CD4-positive, alpha-beta memory T cell (primary cell): ENCODE data around the gene COIL. TPM values are rescaled to one million over a fixed set of nuclear protein-coding genes. Genes with fewer than 3 reads are reported as not detected.

Experiments
- CTCF ChIA-PET: fragments of 350-600 bp; sonication (Branson Sonifier 250); formaldehyde crosslinking; loops from one replicate; lab custom pipeline; 2021; ENCODE audit warnings: inconsistent platforms; ENCODE audit not compliant: partially characterized antibody; lab: Charles Lee
- POLR2A ChIA-PET: fragments of 350-600 bp; sonication (Branson Sonifier 250); formaldehyde crosslinking; loops from one replicate; lab custom pipeline; 2021; ENCODE audit not compliant: partially characterized antibody; lab: Charles Lee
- DNase-seq, 5 donors: peaks; one replicate each; pipeline versions ENCODE4 v3.0.0 to v3.0.0-alpha.2; 2020 to 2022; ENCODE audit warnings: mixed read lengths in 1 of 5
- H3K27ac ChIP-seq: one replicate; pipeline ENCODE4 v1.7.0; 2013; ENCODE audit warnings: low read depth, low read length
- H3K27me3 ChIP-seq: 2 replicates; pipeline ENCODE4 v1.7.0; 2013; ENCODE audit warnings: mild to moderate bottlenecking, low read length, moderate library complexity; ENCODE audit not compliant: insufficient read depth
- H3K36me3 ChIP-seq: 2 replicates; pipeline ENCODE4 v1.7.0; 2013; ENCODE audit warnings: mild to moderate bottlenecking, low read length, moderate library complexity; ENCODE audit not compliant: insufficient read depth
- H3K4me1 ChIP-seq: 2 replicates; pipeline ENCODE4 v1.7.0; 2013; ENCODE audit warnings: mild to moderate bottlenecking, low read length, moderate library complexity; ENCODE audit not compliant: insufficient read depth
- H3K4me3 ChIP-seq, 2 donors: one replicate each; pipeline ENCODE4 v1.7.0; 2013; ENCODE audit warnings: low read length in 2 of 2, mild to moderate bottlenecking in 1 of 2
- H3K9me3 ChIP-seq, 2 donors: one replicate each; pipeline ENCODE4 v1.7.0; 2013; ENCODE audit warnings: low read length in 2 of 2, control low read depth in 1 of 2; ENCODE audit not compliant: control insufficient read depth in 1 of 2
- H3K27ac Mint-ChIP-seq, 7 donors: one replicate each; pipeline ENCODE4 v1.8.0; 2020 to 2021; ENCODE audit warnings: mixed read lengths in 7 of 7, mild to moderate bottlenecking in 6 of 7, inconsistent platforms in 3 of 7, moderate library complexity in 3 of 7
- H3K27me3 Mint-ChIP-seq, 2 donors: one replicate each; pipeline ENCODE4 v1.8.0; 2020 to 2021; ENCODE audit warnings: mixed read lengths in 2 of 2
- H3K36me3 Mint-ChIP-seq, 2 donors: one replicate each; pipeline ENCODE4 v1.8.0; 2020 to 2021; ENCODE audit warnings: mixed read lengths in 2 of 2, inconsistent platforms in 1 of 2, mild to moderate bottlenecking in 1 of 2
- H3K4me1 Mint-ChIP-seq, 4 donors: one replicate each; pipeline ENCODE4 v1.8.0; 2020 to 2021; ENCODE audit warnings: mixed read lengths in 4 of 4, mild to moderate bottlenecking in 1 of 4
- H3K4me3 Mint-ChIP-seq, 8 donors: one replicate each; pipeline ENCODE4 v1.8.0; 2020 to 2021; ENCODE audit warnings: mixed read lengths in 8 of 8, mild to moderate bottlenecking in 7 of 8, moderate library complexity in 6 of 8, inconsistent platforms in 3 of 8
- H3K9me3 Mint-ChIP-seq, 8 donors: one replicate each; pipeline ENCODE4 v1.8.0; 2020 to 2021; ENCODE audit warnings: mixed read lengths in 8 of 8, mild to moderate bottlenecking in 5 of 8, inconsistent platforms in 3 of 8, moderate library complexity in 1 of 8
- intact Hi-C: fragments of 100-400 bp; cut with micrococcal nuclease; formaldehyde crosslinking; loops from one replicate; pipeline ENCODE4 v1.15.1; 2023
- polyA plus RNA-seq, 2 donors: library from polyadenylated mRNA; unstranded; fragments of 300-500 nt; fragmentation: Illumina TruSeq; gene quantifications; one replicate each; pipeline ENCODE4 v1.2.3, GENCODE V29; 2021
- total RNA-seq, 2 experiments: library from RNA; stranded (reverse); gene quantifications; one replicate each; pipeline ENCODE4 v1.2.3, GENCODE V29; 2021

Gene COIL
- total and polyA plus RNA-seq, 4 experiments from 2014 or later = 14.4 to 19.6 (median 17.2) TPM

- Mint-ChIP-seq H3K27me3 (peaks cover 1 to 4% of the 10 kb centered on the region in 2 donors), H3K27ac (peak overlapping the region; percentile 81 to 96 (median 90)), H3K9me3 (no peaks in the 10 kb centered on the region), H3K4me1 (peaks cover 11 to 28% (median 19%) of the 10 kb centered on the region in 4 donors), H3K36me3 (peaks cover 0 to 1% of the 10 kb centered on the region in 2 donors), H3K4me3 (peak overlapping the region; percentile 90 to 94 (median 91))
- Histone ChIP-seq H3K9me3 (no peaks in the 10 kb centered on the region), H3K27me3 (no peaks in the 10 kb centered on the region), H3K4me1 (peaks cover 19% of the 10 kb centered on the region), H3K4me3 (peak overlapping the region; percentile 46 to 68), H3K27ac (peak overlapping the region; percentile 32), H3K36me3 (no peaks in the 10 kb centered on the region)
- DNase-seq = peak in 2 of 5 donors; percentile 4 to 6
- CTCF ChIA-PET = interaction anchor here (0.8 to 1.3 kb wide), 4 partner anchors 18 to 32 kb away, joined by 3 to 4 read pairs (median 4); partner anchors contain the start of gene COIL
- intact Hi-C loops = loop anchor here (2.0 to 5.0 kb wide), 2 partner anchors 18 to 109 kb away; partner anchors contain the start of genes AKAP1 and COIL
- POLR2A ChIA-PET = interaction anchor here (0.8 to 1.6 kb wide), 5 partner anchors 18 to 146 kb away, joined by 3 to 7 read pairs (median 6); partner anchors contain the start of genes C17orf67, COIL, DGKE and TRIM25
These were observed 17.7 kb upstream of the COIL start for GRCh38 chr17:56978441-56979090.

DNA sequence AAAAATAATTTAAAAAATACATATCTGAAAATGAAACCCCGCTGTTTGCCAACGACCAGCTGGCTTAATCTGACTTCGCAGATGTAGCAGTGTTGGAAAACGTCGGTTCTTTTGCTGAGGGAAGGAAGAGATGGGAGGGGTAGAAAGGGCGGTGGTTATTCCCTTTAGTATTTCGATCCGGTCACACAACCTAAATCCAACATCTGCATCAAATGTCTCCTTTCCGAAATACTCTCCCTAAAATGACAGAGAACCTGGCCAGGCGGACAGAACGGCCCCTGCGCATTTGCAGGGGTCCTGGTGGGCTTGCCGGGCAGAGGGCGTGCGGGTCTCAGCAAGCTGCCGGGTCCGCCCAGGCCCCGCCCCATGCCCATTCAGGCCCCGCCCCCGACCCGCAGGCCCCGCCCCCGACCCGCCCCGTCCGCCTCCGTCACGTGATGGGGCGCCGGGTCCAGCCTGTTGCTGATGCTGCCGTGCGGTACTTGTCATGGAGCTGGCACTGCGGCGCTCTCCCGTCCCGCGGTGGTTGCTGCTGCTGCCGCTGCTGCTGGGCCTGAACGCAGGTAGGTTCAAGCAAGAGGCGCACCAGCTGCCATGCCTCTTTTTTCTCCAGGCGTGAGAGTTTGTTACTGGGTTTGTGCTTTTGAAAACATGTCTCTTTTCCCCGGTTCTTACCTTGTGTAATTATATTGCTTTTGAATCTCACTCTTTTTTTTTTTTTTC, 17.0 kb upstream of the COIL start, which contains the start of gene SCPEP1:
Gene SCPEP1, plus strand, starts transcription at position 459 of the 723 bp plus-strand sequence. Its CDS starts 29 bp downstream, at position 488.
- H3K27ac Mint-ChIP-seq = peak within 1 kb of the TSS; percentile 81 to 96 (median 90)
- POLR2A ChIA-PET = interaction anchor here (0.7 to 1.6 kb wide), 8 partner anchors 13 to 627 kb away, joined by 3 to 7 read pairs (median 5); partner anchors contain the start of genes C17orf67, COIL, DGKE and TRIM25
- peaks cover 0 to 1% of the 10 kb centered on the region in 2 donors for H3K36me3 Mint-ChIP-seq
- Histone ChIP-seq H3K27me3 (no peaks in the 10 kb centered on the region), H3K4me1 (peaks cover 19% of the 10 kb centered on the region), H3K36me3 (no peaks in the 10 kb centered on the region), H3K27ac (peak within 1 kb of the TSS; percentile 32), H3K9me3 (no peaks in the 10 kb centered on the region), H3K4me3 (peak within 1 kb of the TSS; percentile 46 to 68)
- H3K9me3 Mint-ChIP-seq = no peaks in the 10 kb centered on the region
- H3K4me1 Mint-ChIP-seq = peaks cover 11 to 28% (median 19%) of the 10 kb centered on the region in 4 donors
- CTCF ChIA-PET = interaction anchor here (0.8 to 1.3 kb wide), 4 partner anchors 17 to 33 kb away, joined by 3 to 4 read pairs (median 4); partner anchors contain the start of gene COIL
- peak; percentile 77 to 87 (median 80) for DNase-seq
- H3K27me3 Mint-ChIP-seq = peaks cover 1 to 4% of the 10 kb centered on the region in 2 donors
- intact Hi-C loops = loop anchor here (2.0 to 5.0 kb wide), 2 partner anchors 17 to 109 kb away; partner anchors contain the start of genes AKAP1 and COIL
- H3K4me3 Mint-ChIP-seq = peak within 1 kb of the TSS; percentile 90 to 94 (median 91)

GRCh38 chr17:56976941-56977608, 16.2 kb upstream of the COIL start:
- H3K36me3 ChIP-seq = no peaks in the 10 kb centered on the region
- DNase-seq = no peak
- H3K27ac ChIP-seq = no peak overlapping the region
- ChIA-PET POLR2A (interaction anchor here (0.7 to 1.6 kb wide), 6 partner anchors 12 to 627 kb away, joined by 3 to 7 read pairs (median 5); partner anchors contain the start of genes COIL and TRIM25), CTCF (interaction anchor here (1.0 kb wide), 1 partner anchor 18 kb away, joined by 3 read pairs; no protein-coding TSS in a partner anchor)
- intact Hi-C loops = loop anchor here (5.0 kb wide), 1 partner anchor 110 kb away; the partner anchor contains the start of gene AKAP1
- Mint-ChIP-seq H3K9me3 (no peaks in the 10 kb centered on the region), H3K36me3 (peaks cover 0 to 1% of the 10 kb centered on the region in 2 donors), H3K4me3 (peak overlapping the region; percentile 42 to 87 (median 73)), H3K27ac (peak overlapping the region in 3 of 7 donors; percentile 26 to 70 (median 61)), H3K4me1 (peaks cover 11 to 28% (median 19%) of the 10 kb centered on the region in 4 donors), H3K27me3 (peaks cover 1 to 4% of the 10 kb centered on the region in 2 donors)
- H3K4me1 ChIP-seq = peaks cover 19% of the 10 kb centered on the region
- H3K27me3 ChIP-seq = no peaks in the 10 kb centered on the region
- no peak overlapping the region for H3K4me3 ChIP-seq
- H3K9me3 ChIP-seq = no peaks in the 10 kb centered on the region

DNA sequence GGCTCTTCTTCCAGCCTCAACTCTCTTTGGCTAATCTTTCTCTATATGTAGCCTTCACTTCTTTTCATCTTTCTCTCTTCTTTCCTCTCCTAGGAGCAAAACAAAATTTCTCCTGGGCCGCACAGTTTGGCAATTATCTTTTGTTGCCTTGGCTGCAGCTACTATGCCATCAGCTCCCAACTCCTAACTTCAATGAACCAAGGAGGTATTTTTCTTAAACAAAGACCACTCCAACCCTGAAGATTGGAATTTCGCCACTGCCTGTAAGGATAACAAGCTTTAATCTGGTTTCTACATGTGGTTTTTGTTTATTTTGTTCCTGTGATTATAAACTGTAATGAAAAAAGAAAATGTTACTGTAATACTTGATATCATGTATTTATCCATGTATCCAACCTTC, 14.8 kb upstream of the COIL start:
- no peak overlapping the region for H3K4me3 Mint-ChIP-seq
- Histone ChIP-seq H3K9me3 (no peaks in the 10 kb centered on the region), H3K36me3 (no peaks in the 10 kb centered on the region), H3K4me1 (peaks cover 19% of the 10 kb centered on the region), H3K4me3 (no peak overlapping the region), H3K27ac (no peak overlapping the region), H3K27me3 (no peaks in the 10 kb centered on the region)
- peaks cover 11 to 28% (median 19%) of the 10 kb centered on the region in 4 donors for H3K4me1 Mint-ChIP-seq
- peaks cover 1 to 4% of the 10 kb centered on the region in 2 donors for H3K27me3 Mint-ChIP-seq
- no peaks in the 10 kb centered on the region for H3K9me3 Mint-ChIP-seq
- no peak overlapping the region for H3K27ac Mint-ChIP-seq
- intact Hi-C loops = loop anchor here (5.0 kb wide), 1 partner anchor 112 kb away; the partner anchor contains the start of gene AKAP1
- no peak for DNase-seq
- H3K36me3 Mint-ChIP-seq = peaks cover 0 to 1% of the 10 kb centered on the region in 2 donors
- POLR2A ChIA-PET = interaction anchor here (1.0 kb wide), 1 partner anchor 109 kb away, joined by 4 read pairs; the partner anchor contains the start of gene AKAP1
- CTCF ChIA-PET = interaction anchor here (0.9 to 1.1 kb wide), 2 partner anchors 12 to 158 kb away, joined by 3 read pairs; no protein-coding TSS in a partner anchor

GRCh38 chr17:56974055-56974454, 13.2 kb upstream of the COIL start:
- Histone ChIP-seq H3K4me3 (no peak overlapping the region), H3K9me3 (no peaks in the 10 kb centered on the region), H3K27ac (no peak overlapping the region), H3K27me3 (no peaks in the 10 kb centered on the region), H3K36me3 (no peaks in the 10 kb centered on the region), H3K4me1 (peaks cover 16% of the 10 kb centered on the region)
- Mint-ChIP-seq H3K9me3 (no peaks in the 10 kb centered on the region), H3K27me3 (peaks cover 1 to 8% of the 10 kb centered on the region in 2 donors), H3K4me3 (no peak overlapping the region), H3K36me3 (peaks cover 0 to 1% of the 10 kb centered on the region in 2 donors), H3K27ac (no peak overlapping the region), H3K4me1 (peaks cover 11 to 21% (median 17%) of the 10 kb centered on the region in 4 donors)
- intact Hi-C loops = no loop called here
- CTCF ChIA-PET = no interaction called here
- DNase-seq = no peak
- POLR2A ChIA-PET = no interaction called here

- Histone ChIP-seq H3K9me3 (no peaks in the 10 kb centered on the region), H3K27ac (no peak overlapping the region), H3K4me1 (peaks cover 11% of the 10 kb centered on the region), H3K36me3 (no peaks in the 10 kb centered on the region), H3K27me3 (no peaks in the 10 kb centered on the region), H3K4me3 (no peak overlapping the region)
- Mint-ChIP-seq H3K4me3 (no peak overlapping the region), H3K36me3 (peaks cover 0 to 1% of the 10 kb centered on the region in 2 donors), H3K27me3 (peaks cover 1 to 8% of the 10 kb centered on the region in 2 donors), H3K4me1 (peaks cover 7 to 15% (median 12%) of the 10 kb centered on the region in 4 donors), H3K9me3 (no peaks in the 10 kb centered on the region), H3K27ac (no peak overlapping the region)
- no peak for DNase-seq
- CTCF ChIA-PET = no interaction called here
- intact Hi-C loops = no loop called here
- POLR2A ChIA-PET = no interaction called here
These were observed 12.7 kb upstream of the COIL start for GRCh38 chr17:56973520-56973919.
